GM21786 (cell line): ENCODE results near the gene MAB21L3.

Source experiments
- ATAC-seq: cut with Tn5 transposase; IDR thresholded peaks from one replicate; pipeline ENCODE4 v1.9.1; 2021; ENCODE audit not compliant: unreplicated experiment

The MAB21L3 gene

GRCh38 chr1:116110567-116111523, at the start of gene MAB21L3:
MAB21L3 (plus strand) TSS chr1:116111399; CDS start chr1:116112616, 1,217 bp downstream.
- ATAC-seq = peak; percentile 53

GRCh38 chr1:116062201-116062600, 49.0 kb upstream of the MAB21L3 start:
- no peak for ATAC-seq

DNA sequence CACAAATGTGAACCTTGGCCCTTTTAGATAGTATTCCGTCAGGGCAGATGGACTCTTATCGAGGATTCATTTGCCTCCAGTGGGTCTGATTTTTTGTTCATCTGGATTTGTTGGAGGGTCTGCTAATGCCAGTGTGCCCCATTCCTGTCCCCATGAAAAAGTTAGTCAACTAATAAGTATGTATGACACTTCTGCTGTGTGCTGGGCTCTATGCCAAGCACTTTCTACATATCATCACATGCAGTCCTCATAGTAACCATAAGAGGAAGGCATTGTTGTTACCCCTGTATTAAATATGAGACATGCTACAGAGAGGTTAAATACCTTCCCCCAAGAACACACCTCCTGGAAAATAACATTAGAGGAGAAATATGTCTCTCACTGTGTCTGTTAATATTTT, 46.6 kb upstream of the MAB21L3 start:
- ATAC-seq = no peak

- ATAC-seq = no peak
Measured at GRCh38 chr1:116066868-116067565, 44.2 kb upstream of the MAB21L3 start.

DNA sequence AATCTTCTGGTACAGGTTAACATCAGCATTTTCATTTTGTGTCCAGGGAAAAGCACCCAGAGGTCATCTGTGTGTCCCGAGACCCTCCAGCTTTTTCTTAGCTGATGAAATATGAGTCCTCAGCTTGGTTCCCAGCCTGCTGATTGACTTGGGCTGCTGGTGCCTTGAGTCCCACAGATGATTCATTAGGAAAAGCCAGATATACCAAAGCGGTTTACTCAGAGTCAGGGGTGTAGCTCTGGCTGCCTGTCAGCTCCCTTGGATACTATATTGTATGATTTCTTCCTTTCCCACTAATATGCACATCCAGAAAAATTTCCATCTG, 43.7 kb upstream of the MAB21L3 start:
- ATAC-seq = no peak

DNA sequence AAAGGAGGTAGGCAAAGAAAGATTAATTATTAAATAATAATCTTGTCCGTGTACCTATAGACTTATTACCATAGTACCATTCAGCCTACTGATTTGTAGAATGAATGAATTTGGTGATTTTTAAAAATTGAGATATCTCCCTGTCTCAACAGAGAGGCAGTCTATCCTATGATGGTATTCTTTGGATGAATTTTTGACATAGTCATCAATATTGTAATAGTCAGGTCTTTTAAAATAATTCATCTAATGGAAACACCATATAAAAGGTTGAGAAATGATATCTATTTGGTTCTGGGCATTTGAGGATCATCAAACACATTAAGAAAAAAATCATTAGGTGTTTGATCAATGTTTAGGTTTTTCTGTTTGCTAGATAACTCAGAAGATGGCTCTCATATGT, 35.6 kb upstream of the MAB21L3 start:
- no peak for ATAC-seq

- ATAC-seq = no peak
Measured at GRCh38 chr1:116075990-116076389, 35.2 kb upstream of the MAB21L3 start.

DNA sequence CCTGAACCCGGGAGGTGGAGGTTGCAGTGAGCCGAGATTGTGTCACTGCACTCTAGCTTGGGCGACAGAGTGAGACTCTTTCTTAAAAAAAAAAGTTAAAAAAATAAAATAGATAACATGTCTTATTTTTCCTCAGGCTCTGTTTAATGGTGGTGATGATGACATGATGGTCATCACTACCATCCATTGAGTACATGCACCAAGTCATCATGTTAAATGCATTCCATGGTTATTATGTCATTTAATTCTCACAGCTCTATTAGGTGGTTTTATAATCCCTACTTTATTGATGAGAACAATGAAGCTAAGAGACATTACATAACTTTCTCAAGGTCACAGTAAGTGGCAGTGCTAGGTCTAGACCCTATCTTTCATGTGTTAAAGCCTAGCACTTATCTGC, 34.4 kb upstream of the MAB21L3 start:
- no peak for ATAC-seq

GRCh38 chr1:116078699-116079223, 32.4 kb upstream of the MAB21L3 start:
- ATAC-seq = no peak

- no peak for ATAC-seq
Measured at GRCh38 chr1:116087628-116088027, 23.6 kb upstream of the MAB21L3 start.

DNA sequence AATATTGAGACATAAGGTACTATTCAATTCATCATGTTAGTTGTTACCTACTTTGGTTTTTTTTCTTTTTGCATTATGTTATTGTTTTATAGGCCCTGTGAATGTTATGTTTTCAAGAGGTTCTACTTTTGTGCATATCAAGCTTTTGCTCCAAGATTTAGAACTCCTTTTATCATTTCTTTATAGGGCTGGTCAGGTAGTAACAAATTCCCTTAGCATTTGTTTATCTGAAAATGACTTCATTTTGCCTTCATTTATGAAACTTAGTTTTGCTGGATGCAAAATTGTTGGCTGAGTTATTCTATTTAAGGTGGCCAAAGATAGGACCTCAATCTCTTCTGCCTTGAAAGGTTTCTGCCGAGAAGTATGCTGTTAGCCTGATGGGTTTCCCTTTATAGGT, 21.3 kb upstream of the MAB21L3 start:
- ATAC-seq = no peak

GRCh38 chr1:116091083-116091482, 20.1 kb upstream of the MAB21L3 start:
- ATAC-seq = no peak

- no peak for ATAC-seq
Measured at GRCh38 chr1:116092752-116093489, 18.3 kb upstream of the MAB21L3 start.

DNA sequence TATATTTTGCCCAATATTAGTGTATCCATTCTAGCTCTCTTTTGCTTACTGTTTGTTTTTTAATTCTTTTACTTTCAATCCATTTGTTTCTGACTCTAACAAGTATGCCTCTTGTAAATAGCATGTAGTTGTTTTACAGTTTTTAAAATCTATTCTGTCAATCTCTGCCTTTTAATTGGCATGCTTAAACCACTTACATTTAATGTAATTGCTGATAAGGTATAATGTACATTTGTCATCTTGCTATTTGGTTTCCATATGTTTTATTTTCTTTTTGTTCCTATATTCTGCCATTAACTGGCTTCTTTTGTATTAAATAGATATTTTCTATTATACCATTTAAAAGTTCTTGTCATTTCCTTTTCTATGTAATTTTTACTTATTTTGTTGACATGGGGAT, 16.2 kb upstream of the MAB21L3 start:
- no peak for ATAC-seq

GRCh38 chr1:116096013-116096618, 15.1 kb upstream of the MAB21L3 start:
- no peak for ATAC-seq

DNA sequence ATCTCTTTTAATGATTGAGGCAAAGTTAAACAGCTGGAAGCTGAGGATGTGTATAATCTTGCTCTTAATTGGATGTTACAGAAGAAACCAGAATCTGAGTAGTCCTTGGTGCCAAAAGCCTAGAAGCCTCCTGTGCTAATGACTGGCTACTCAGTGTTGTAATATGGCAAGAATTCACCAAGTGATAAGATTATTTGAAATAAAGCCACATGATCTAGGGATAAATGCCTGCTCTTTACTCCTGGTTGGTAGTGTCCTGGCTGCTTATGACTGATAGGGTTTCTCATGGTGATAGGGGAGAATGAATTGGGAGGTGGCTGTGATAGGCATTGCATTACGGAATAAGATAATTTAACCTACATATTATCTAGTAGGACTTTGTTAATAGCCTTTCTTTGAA, 13.6 kb upstream of the MAB21L3 start:
- no peak for ATAC-seq

DNA sequence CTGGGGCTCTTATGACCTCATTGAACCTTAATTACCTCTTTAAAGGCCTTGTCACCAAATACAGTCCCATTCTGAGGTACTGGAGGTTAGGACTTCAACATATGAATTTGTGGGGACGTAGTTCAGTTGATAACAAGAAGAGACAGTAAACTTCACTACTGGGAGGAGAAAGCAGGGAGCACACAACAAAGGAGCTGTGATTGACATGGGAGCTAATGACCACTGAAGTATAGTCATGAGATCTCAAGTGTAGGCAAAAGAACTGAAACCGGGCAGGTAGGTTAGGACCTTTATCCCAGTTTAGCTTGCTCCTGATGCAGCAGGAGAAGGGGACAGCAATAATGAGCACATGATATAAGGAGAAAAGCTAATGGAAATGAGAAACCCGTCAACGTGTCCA, 11.8 kb upstream of the MAB21L3 start:
- no peak for ATAC-seq

DNA sequence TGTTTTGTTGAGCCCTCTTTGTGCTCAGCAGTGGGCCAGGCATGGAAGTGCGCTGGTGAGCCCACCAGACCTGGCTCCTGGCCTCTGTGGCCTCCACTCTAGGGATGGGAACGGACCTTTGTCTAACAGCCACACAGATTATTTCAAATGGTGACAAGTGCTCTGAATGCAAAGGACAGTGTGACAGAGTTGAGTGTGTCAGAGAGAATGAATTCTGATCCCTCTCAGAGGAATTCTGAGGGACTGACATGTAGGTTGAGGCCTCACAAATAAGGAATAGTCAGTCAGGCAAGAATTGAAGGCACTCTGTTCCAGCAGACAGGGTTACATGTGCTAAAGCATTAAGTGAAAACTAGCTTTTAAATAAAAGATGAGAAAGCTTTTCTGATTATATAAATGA, 11.3 kb upstream of the MAB21L3 start:
- no peak for ATAC-seq

GRCh38 chr1:116104667-116105066, 6.5 kb upstream of the MAB21L3 start:
- peak; percentile 60 for ATAC-seq

DNA sequence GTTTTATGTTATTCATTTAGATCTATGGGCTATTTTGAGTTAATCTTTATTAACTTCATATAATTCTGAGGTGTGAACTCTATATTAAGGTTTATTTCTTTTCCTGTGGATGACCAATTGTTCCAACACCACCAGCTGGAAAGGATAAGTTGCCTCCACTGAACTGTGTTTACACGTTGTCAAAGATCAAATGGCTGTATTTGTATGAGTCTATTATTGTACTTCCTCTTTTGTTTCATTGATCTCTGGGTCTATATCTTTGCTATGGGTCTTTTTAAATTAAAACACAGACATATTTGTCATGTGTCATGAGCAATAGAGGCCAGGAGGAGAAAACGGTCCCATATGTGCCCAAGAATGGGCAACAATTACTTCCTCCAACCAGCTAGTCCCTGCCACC, 5.2 kb upstream of the MAB21L3 start:
- ATAC-seq = no peak

- ATAC-seq = no peak
Measured at GRCh38 chr1:116106646-116107045, 4.6 kb upstream of the MAB21L3 start.
